Muscle layer of duodenum (tissue), 2 donors: Measurements from ENCODE around the gene CHSY1.

Experiments used
- H3K27ac ChIP-seq: one replicate; pipeline ENCODE4 v1.7.0; 2013; ENCODE audit warnings: mild to moderate bottlenecking, low read length
- H3K27me3 ChIP-seq: one replicate; pipeline ENCODE4 v1.7.0; 2013; ENCODE audit warnings: low read depth, mild to moderate bottlenecking, control low read depth, low read length
- H3K36me3 ChIP-seq, 2 donors: one replicate each; pipeline ENCODE4 v1.7.0; 2013; ENCODE audit warnings: low read length in 2 of 2, control low read depth in 1 of 2, mild to moderate bottlenecking in 1 of 2; ENCODE audit not compliant: insufficient read depth in 2 of 2, control insufficient read depth in 1 of 2
- H3K4me1 ChIP-seq, 2 donors: one replicate each; pipeline ENCODE4 v1.7.0; 2013; ENCODE audit warnings: low read length in 2 of 2, mild to moderate bottlenecking in 2 of 2, control low read depth in 1 of 2, moderate library complexity in 1 of 2; ENCODE audit not compliant: insufficient read depth in 2 of 2, control insufficient read depth in 1 of 2
- H3K4me3 ChIP-seq, 2 donors: one replicate each; pipeline ENCODE4 v1.7.0; 2013; ENCODE audit warnings: low read length in 2 of 2, low read depth in 1 of 2, mild to moderate bottlenecking in 1 of 2
- H3K9me3 ChIP-seq, 2 donors: one replicate each; pipeline ENCODE4 v1.7.0; 2013; ENCODE audit warnings: low read length in 2 of 2, control low read depth in 1 of 2, mild to moderate bottlenecking in 1 of 2; ENCODE audit not compliant: control insufficient read depth in 1 of 2
- donor health status: healthy.

CHSY1 gene

DNA sequence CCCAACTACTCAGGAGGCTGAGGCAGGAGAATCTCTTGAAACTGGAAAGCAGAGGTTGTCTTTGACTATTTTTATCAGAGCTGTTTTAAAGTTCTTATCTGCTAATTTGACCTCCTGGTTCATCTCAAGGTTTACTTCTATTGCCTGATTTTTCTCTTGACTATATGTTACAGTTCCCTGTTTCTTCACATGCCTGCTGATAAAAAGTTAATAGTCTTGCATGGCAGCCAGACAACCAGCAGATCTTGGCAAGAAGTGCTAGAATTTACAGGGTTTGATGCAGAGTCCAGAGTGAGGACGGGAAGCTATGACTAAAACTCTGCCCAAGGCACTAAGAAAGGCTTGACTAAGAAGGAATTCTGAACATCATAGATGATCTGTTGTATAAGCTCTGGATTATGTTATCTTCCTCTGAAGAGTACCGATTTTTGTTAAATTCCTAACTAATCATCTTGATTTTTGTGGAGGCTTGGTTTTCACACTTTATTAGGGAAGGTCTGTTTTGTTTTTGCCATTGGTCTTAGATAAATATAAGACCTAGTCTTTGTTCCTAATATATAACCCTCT lies 85.9 kb downstream of the CHSY1 start:
- Histone ChIP-seq H3K27ac (no peak overlapping the region), H3K4me1 (no peaks in the 10 kb centered on the region), H3K9me3 (peaks cover 14 to 15% of the 10 kb centered on the region in 2 donors), H3K36me3 (no peaks in the 10 kb centered on the region), H3K4me3 (no peak overlapping the region), H3K27me3 (no peaks in the 10 kb centered on the region)

DNA sequence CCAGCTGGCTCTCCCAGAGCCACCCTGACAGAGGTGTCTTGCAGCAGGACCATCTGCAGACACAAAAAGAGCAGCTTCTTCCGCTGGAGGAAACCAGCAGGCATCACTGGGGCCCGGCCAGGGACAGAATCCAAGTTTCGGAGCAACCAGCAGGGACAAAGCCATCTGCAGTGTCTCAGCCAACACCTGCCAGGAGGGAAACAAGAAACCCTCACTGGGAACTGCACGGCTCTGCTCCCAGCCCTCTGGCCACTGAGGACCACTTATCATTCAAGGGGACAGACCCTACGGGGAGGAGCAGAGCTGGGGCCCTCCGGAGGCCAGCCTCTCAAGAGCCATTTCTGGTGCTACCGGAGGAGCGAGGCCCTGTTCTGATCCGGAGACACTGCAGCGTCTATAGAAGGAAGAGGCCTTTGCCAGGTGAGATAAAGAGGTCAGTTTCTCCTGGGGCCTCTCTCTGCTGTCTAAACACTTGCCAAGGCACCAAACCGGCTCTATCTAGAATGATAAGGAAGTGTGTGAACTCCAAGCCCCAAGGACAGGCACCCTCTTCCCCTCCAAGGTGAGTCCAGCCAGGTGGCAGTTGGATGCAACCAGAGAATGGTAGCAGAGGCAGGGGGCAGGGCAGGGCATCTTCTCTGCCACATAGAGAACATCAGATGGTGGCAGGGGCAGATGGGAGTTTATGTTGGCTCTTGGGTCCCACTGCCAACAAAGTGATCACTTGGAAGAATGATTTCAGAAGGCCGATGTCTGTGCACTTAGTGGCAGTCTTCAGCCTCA lies 89.0 kb downstream of the CHSY1 start:
- no peaks in the 10 kb centered on the region for H3K27me3 ChIP-seq
- H3K27ac ChIP-seq: no peak overlapping the region
- no peaks in the 10 kb centered on the region for H3K36me3 ChIP-seq
- peaks cover 14 to 15% of the 10 kb centered on the region in 2 donors for H3K9me3 ChIP-seq
- no peak overlapping the region for H3K4me3 ChIP-seq
- H3K4me1 ChIP-seq: no peaks in the 10 kb centered on the region

DNA sequence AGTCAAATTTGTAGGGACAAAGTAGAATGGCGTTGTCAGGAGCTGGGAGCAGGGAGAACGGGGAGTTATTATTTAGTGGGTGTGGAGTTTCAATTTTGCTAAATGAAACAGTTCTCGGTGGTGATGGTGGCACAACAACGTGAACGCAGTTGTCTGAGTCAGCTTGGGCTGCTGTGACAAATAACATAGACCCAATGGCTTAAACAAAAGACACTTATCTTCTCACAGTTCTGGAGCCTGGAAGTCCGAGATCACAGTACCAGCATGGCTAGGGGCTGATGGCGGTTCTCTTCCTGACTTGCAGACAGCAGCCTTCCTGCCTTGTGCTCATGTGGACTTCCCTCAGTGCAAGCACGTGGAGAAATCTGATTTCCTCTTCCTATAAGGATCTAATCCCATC lies 90.2 kb downstream of the CHSY1 start:
- H3K27ac ChIP-seq: no peak overlapping the region
- H3K4me3 ChIP-seq: no peak overlapping the region
- no peaks in the 10 kb centered on the region for H3K27me3 ChIP-seq
- peaks cover 12 to 14% of the 10 kb centered on the region in 2 donors for H3K9me3 ChIP-seq
- H3K4me1 ChIP-seq: no peaks in the 10 kb centered on the region
- no peaks in the 10 kb centered on the region for H3K36me3 ChIP-seq

DNA sequence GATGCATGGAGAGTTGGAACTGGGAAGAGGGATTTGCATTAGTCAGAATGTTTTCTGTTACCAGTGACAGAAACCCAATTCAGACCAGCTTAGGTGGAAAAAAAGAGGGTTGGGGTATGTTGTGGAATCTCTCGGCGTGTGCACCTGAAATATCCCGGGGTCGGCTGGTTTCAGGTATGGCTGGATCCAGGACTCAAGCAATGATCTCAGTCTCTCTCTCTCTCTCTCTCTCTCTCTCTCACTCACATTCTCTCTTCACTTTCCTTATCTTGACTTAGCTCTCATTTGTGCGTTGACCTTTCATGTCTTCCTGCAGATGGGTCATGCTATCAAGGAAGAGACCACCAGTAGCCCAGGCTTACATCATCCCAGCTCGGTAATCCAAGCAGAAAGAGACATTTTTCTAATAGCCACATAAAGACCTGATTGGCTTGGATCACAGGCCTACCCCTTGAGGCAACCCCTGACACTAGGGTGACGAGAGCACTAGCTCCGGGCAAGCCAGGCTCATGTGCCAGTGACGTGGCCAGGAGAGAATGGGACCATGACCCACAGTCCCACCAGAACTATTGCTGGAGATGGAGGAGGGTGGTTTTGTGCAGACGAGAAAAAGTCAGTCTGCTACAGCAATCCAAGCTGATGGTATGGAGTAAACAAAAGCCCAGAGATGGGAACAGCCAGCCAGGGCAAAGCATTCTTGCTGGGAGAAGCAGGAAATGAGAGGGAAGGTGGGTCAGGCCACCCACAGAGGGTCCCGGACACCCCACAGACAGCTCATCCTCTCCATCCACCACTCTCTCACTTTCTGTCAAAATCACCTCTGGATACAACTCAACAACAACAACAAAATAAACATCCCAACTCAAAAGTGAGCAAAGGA lies 91.7 kb downstream of the CHSY1 start:
- H3K36me3 ChIP-seq: no peaks in the 10 kb centered on the region

DNA sequence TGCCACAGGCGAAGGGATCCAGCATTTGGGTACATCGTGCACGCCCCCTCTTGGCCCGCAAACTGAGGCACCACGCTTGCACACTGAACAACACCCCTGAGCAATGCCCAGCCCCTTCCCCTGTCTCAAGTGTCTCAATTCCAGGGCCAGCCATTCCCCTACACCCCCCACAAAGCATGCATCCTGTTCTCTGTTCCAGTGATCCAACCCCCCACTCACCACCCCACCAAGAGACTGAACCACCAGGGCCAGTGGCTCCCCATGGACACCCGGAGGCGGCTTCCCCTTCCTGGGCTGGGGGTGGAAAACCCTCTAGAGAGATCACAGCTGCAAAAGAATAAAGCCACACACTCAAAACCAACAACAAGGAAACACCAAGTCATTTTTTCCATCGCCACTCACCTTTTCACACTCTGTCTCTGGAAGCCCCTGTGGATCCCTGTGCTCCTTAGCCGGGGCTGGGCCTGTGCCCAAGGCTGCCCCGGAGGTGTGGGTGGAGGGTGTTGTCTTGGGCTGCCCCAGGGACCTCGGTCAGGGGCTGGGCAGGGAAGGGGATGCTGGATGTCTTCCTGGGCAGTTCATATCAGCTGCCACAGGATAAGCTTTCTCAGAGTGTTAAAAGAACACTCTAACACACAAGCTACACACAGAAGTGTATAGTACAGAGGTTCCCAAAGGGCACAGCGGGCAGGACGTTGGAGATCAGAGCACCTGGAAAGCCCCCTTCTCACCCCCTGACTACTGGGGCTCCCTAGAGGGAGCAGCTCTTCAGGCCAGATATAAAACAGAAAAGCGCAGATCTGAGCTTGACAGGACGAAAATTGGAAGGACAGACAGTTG lies 92.5 kb downstream of the CHSY1 start:
- no peak overlapping the region for H3K27ac ChIP-seq
- no peaks in the 10 kb centered on the region for H3K4me1 ChIP-seq
- no peaks in the 10 kb centered on the region for H3K27me3 ChIP-seq
- H3K36me3 ChIP-seq: no peaks in the 10 kb centered on the region
- no peaks in the 10 kb centered on the region for H3K9me3 ChIP-seq
- no peak overlapping the region for H3K4me3 ChIP-seq

More for the DNA sequence above, 91.7 kb downstream of the CHSY1 start:
- Histone ChIP-seq H3K9me3 (peaks cover 0 to 3% of the 10 kb centered on the region in 2 donors), H3K27ac (no peak overlapping the region), H3K4me3 (no peak overlapping the region), H3K4me1 (no peaks in the 10 kb centered on the region), H3K27me3 (no peaks in the 10 kb centered on the region)

DNA sequence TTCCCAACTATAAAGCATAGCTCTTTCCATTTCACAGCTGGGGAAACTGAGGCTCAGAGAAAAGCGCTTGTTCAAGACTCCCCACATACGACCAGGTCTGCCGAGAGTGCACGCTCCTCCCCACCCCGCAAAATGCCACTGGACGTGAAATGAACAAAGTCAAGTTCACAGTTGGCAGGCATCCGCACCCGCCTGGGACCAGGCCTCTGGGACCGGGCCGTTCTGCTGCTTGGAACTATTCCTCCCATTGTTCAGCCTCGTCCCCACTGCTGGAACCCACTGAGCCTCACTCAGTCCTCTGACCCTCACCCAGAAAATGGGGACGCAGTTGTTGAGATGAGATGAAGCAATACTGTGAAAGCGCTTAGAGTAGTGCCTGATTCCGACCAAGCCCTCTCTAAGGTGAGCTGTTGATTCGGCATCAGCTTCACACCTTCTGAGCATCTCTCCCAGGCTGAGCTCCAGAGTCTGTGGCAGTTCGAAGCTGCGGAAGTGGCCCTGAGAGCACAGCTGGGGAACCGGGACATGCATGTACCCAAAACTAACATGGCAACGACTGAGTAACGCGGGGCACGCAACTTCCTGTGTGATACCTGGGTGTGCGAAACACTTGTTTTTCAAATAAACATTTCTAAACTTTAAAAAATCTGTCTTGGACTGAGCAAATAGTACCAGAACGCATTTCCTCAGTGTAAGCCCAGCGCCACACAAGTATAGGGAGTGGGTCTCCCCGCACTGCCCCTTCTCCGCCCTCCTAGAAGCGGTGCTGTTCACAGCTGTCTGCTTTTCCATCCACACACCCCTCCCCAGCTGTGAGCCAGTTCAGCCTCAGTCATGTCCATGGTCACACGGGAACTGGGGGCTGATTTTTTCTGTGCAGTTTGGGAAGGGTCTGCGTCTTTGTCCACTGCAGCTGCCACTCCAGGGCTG lies 93.4 kb downstream of the CHSY1 start:
- H3K9me3 ChIP-seq: no peaks in the 10 kb centered on the region
- H3K27ac ChIP-seq: no peak overlapping the region
- no peaks in the 10 kb centered on the region for H3K4me1 ChIP-seq
- no peak overlapping the region for H3K4me3 ChIP-seq
- no peaks in the 10 kb centered on the region for H3K27me3 ChIP-seq
- H3K36me3 ChIP-seq: no peaks in the 10 kb centered on the region

DNA sequence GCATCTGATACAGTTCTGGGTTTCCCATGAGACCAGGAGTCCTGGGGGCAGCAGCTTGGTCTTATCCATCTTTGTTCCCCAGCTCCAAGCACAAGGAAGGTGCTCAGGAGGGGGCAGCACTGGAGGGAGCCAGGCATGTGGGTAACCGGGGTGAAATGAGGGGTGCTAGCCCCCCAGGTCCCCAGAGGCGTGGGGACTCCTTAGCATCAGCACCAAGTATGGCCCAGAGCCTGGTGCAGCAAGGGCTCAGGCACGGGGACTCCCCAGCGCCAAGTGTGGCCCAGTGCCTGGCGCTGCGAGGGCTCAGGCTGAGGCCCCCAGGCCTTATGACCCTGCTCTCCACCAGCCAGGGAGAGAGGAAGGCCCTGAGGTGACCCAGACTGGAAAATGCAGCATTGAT lies 94.1 kb downstream of the CHSY1 start:
- Histone ChIP-seq H3K9me3 (no peaks in the 10 kb centered on the region), H3K36me3 (no peaks in the 10 kb centered on the region), H3K4me1 (no peaks in the 10 kb centered on the region), H3K27ac (no peak overlapping the region), H3K4me3 (no peak overlapping the region), H3K27me3 (no peaks in the 10 kb centered on the region)

DNA sequence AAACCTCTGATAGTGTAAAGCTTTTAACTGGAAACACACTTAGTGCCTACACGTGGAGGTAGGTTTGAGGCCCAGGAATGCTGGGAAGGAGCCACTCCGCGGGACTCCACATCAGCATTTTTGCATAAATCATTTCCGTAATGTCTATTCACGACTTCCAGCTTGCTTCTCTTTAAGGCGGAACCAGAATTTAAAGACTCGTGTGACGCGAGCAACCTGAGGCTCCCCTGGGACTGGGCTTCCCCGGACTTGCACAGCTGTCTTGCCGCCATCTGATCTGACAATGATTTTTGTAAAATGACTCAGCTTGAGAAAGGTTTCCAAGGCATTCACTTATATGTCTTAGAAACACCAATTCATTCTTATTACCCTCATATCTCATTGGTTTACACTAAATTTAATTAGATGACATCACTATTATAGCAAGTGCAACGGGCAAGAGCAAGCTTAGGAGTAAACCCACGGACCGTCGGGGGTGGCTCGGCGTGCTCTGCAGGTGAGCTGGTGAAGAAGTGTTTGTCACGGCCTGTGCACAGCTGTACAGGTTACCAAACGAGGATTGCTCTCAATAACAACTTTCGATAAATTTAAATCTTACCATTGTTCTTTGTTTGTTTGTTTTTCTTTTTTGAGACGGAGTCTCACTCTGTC lies 95.2 kb downstream of the CHSY1 start:
- H3K4me1 ChIP-seq: no peaks in the 10 kb centered on the region
- H3K27ac ChIP-seq: no peak overlapping the region
- H3K27me3 ChIP-seq: no peaks in the 10 kb centered on the region
- no peaks in the 10 kb centered on the region for H3K9me3 ChIP-seq
- H3K4me3 ChIP-seq: no peak overlapping the region
- H3K36me3 ChIP-seq: no peaks in the 10 kb centered on the region

DNA sequence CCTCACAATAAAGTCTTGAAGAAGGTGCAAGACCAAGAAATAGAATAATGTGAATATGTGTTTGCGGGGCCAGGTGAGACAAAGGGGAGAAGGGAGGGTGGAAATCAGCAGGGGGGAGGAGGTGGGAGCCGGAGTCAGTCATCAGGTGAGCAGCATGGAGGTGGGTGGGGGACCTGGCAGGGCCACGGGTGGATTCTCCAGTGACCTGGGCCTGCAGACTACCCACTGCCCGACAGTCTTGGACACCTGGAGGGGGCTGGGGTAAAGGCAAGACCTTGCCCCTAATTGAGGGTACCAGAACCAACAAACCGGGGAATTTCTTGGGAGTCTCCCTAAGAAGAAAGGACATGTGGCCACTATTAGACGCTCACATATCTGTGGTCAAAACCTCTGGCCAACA lies 95.8 kb downstream of the CHSY1 start:
- Histone ChIP-seq H3K9me3 (no peaks in the 10 kb centered on the region), H3K4me3 (no peak overlapping the region), H3K4me1 (no peaks in the 10 kb centered on the region), H3K36me3 (no peaks in the 10 kb centered on the region), H3K27me3 (no peaks in the 10 kb centered on the region), H3K27ac (no peak overlapping the region)
